SK-N-SH treated with all-trans-retinoic acid at 6 μM for 48 hours (cell line): ENCODE data around the gene TM4SF20.

Experiments used
- ATAC-seq: fragments of 200-7000 bp; cut with Tn5 transposase; 3 replicates; pipeline ENCODE4 v1.9.1; 2020; ENCODE audit warnings: mild to moderate bottlenecking, moderate library complexity
- ARNTL ChIP-seq: fragments of 450-650 bp; formaldehyde crosslinking; IDR thresholded peaks from 2 replicates; pipeline ENCODE4 v1.5.0; 2020; ENCODE audit warnings: low read depth, mild to moderate bottlenecking, moderate library complexity, borderline replicate concordance
- BACH2 ChIP-seq: fragments of 250-450 bp; sonication (Bioruptor Pico); IDR thresholded peaks from 2 replicates; pipeline ENCODE4 v1.9.0; 2021; ENCODE audit warnings: mild to moderate bottlenecking, borderline replicate concordance
- CREB5 ChIP-seq: fragments of 250-450 bp; sonication (Bioruptor Pico); IDR thresholded peaks from 2 replicates; pipeline ENCODE4 v1.5.1; 2020; ENCODE audit warnings: low read depth, mild to moderate bottlenecking, moderate library complexity
- CSDC2 ChIP-seq: fragments of 250-450 bp; sonication (Bioruptor Pico); IDR thresholded peaks from 2 replicates; pipeline ENCODE4 v1.5.0; 2020; ENCODE audit warnings: mild to moderate bottlenecking, moderate library complexity
- CSRNP3 ChIP-seq: fragments of 250-450 bp; sonication (Bioruptor Pico); IDR thresholded peaks from 2 replicates; pipeline ENCODE4 v1.5.1; 2021; ENCODE audit warnings: mild to moderate bottlenecking, moderate library complexity
- ESRRG ChIP-seq: fragments of 250-450 bp; sonication (Bioruptor Pico); IDR thresholded peaks from 2 replicates; pipeline ENCODE4 v1.6.1; 2021; ENCODE audit warnings: mild to moderate bottlenecking
- GLIS3 ChIP-seq: fragments of 250-450 bp; sonication (Bioruptor Pico); IDR thresholded peaks from 2 replicates; pipeline ENCODE4 v1.5.0; 2020; ENCODE audit warnings: mild to moderate bottlenecking, moderate library complexity
- ISL1 ChIP-seq: fragments of 250-450 bp; sonication (Bioruptor Pico); IDR thresholded peaks from 2 replicates; pipeline ENCODE4 v2.1.2; 2022; ENCODE audit warnings: mild to moderate bottlenecking, moderate library complexity
- OSR1 ChIP-seq: fragments of 250-450 bp; sonication (Bioruptor Pico); IDR thresholded peaks from 2 replicates; pipeline ENCODE4 v1.8.0; 2022; ENCODE audit warnings: moderate library complexity, mild to moderate bottlenecking, inconsistent platforms
- PATZ1 ChIP-seq: fragments of 250-450 bp; sonication (Bioruptor Pico); IDR thresholded peaks from 2 replicates; pipeline ENCODE4 v1.8.0; 2020; ENCODE audit warnings: mild to moderate bottlenecking, moderate library complexity, borderline replicate concordance
- POU6F1 ChIP-seq: fragments of 250-450 bp; sonication (Bioruptor Pico); IDR thresholded peaks from 2 replicates; pipeline ENCODE4 v1.8.0; 2021; ENCODE audit warnings: low read depth, mild to moderate bottlenecking, moderate library complexity, borderline replicate concordance
- PPARA ChIP-seq: fragments of 250-450 bp; sonication (Bioruptor Pico); IDR thresholded peaks from 2 replicates; pipeline ENCODE4 v1.5.0; 2020; ENCODE audit warnings: mild to moderate bottlenecking, borderline replicate concordance
- RARB ChIP-seq: fragments of 250-450 bp; sonication (Bioruptor Pico); IDR thresholded peaks from 2 replicates; pipeline ENCODE4 v1.8.0; 2021; ENCODE audit warnings: mild to moderate bottlenecking, moderate library complexity
- SNAI2 ChIP-seq: fragments of 250-450 bp; sonication (Bioruptor Pico); IDR thresholded peaks from 2 replicates; pipeline ENCODE4 v1.5.0; 2020; ENCODE audit warnings: mild to moderate bottlenecking, moderate library complexity
- TCF4 ChIP-seq: fragments of 250-450 bp; sonication (Bioruptor Pico); IDR thresholded peaks from 2 replicates; pipeline ENCODE4 v1.8.0; 2021; ENCODE audit warnings: mild to moderate bottlenecking, moderate library complexity, borderline replicate concordance
- TOX ChIP-seq: fragments of 250-450 bp; sonication (Bioruptor Pico); IDR thresholded peaks from 2 replicates; pipeline ENCODE4 v1.8.0; 2021; ENCODE audit warnings: mild to moderate bottlenecking, moderate library complexity, borderline replicate concordance
- TSHZ2 ChIP-seq: fragments of 250-450 bp; sonication (Bioruptor Pico); IDR thresholded peaks from 2 replicates; pipeline ENCODE4 v1.5.0; 2020; ENCODE audit warnings: mild to moderate bottlenecking, moderate library complexity
- ZC3H10 ChIP-seq: fragments of 250-450 bp; sonication (Bioruptor Pico); IDR thresholded peaks from 2 replicates; pipeline ENCODE4 v1.5.1; 2021; ENCODE audit warnings: mild to moderate bottlenecking, moderate library complexity
- ZFP3 ChIP-seq: fragments of 250-450 bp; sonication (Bioruptor Pico); IDR thresholded peaks from 2 replicates; pipeline ENCODE4 v1.5.0; 2020; ENCODE audit warnings: mild to moderate bottlenecking, moderate library complexity
- ZFP30 ChIP-seq: fragments of 450-650 bp; formaldehyde crosslinking; IDR thresholded peaks from 2 replicates; pipeline ENCODE4 v1.5.0; 2022; ENCODE audit warnings: mild to moderate bottlenecking, moderate library complexity
- ZNF565 ChIP-seq: fragments of 450-650 bp; formaldehyde crosslinking; conservative IDR thresholded peaks from 2 replicates; pipeline ENCODE4 v1.5.0; 2020; ENCODE audit warnings: low read depth, mild to moderate bottlenecking, moderate library complexity
- ZNF70 ChIP-seq: fragments of 450-650 bp; formaldehyde crosslinking; IDR thresholded peaks from 2 replicates; pipeline ENCODE4 v1.5.0; 2020; ENCODE audit warnings: mild to moderate bottlenecking, moderate library complexity
- ZNF8 ChIP-seq: fragments of 450-650 bp; formaldehyde crosslinking; IDR thresholded peaks from 2 replicates; pipeline ENCODE4 v1.5.0; 2020; ENCODE audit warnings: mild to moderate bottlenecking, moderate library complexity

The TM4SF20 gene

GRCh38 chr2:227370791-227371312 lies 8.3 kb downstream of the TM4SF20 start:
- ATAC-seq: peak; percentile 46
- TF ChIP-seq SNAI2 (CRISPR knock-in tag): no peak
- peak; percentile 78 for TF ChIP-seq ISL1 (CRISPR knock-in tag)

GRCh38 chr2:227370092-227370491 lies 9.0 kb downstream of the TM4SF20 start:
- TF ChIP-seq SNAI2 (CRISPR knock-in tag) (no peak), TCF4 (CRISPR knock-in tag) (no peak), POU6F1 (CRISPR knock-in tag) (no peak), OSR1 (no peak), ZFP3 (CRISPR knock-in tag) (no peak), PPARA (CRISPR knock-in tag) (no peak), GLIS3 (no peak), ZNF8 (CRISPR knock-in tag) (no peak), ZC3H10 (CRISPR knock-in tag) (no peak), ZNF565 (CRISPR knock-in tag) (no peak), ARNTL (no peak), ZFP30 (CRISPR knock-in tag) (no peak), CSDC2 (CRISPR knock-in tag) (no peak), TSHZ2 (CRISPR knock-in tag) (no peak), PATZ1 (CRISPR knock-in tag) (no peak), BACH2 (no peak), ESRRG (CRISPR knock-in tag) (no peak), RARB (no peak), TOX (CRISPR knock-in tag) (no peak), ISL1 (CRISPR knock-in tag) (no peak)
- ATAC-seq: no peak

- no peak for TF ChIP-seq ZNF70 (CRISPR knock-in tag)
- no peak for TF ChIP-seq ARNTL
- no peak for TF ChIP-seq ZNF565 (CRISPR knock-in tag)
- TF ChIP-seq ZC3H10 (CRISPR knock-in tag): no peak
- no peak for TF ChIP-seq GLIS3
- TF ChIP-seq CREB5 (CRISPR knock-in tag): no peak
- TF ChIP-seq ZFP30 (CRISPR knock-in tag): no peak
- ATAC-seq: no peak
Observed at GRCh38 chr2:227368574-227368973, 10.5 kb downstream of the TM4SF20 start.

- no peak for ATAC-seq
- TF ChIP-seq ISL1 (CRISPR knock-in tag) (no peak), POU6F1 (CRISPR knock-in tag) (no peak), ZFP30 (CRISPR knock-in tag) (no peak), OSR1 (no peak), TSHZ2 (CRISPR knock-in tag) (no peak), CSRNP3 (CRISPR knock-in tag) (no peak), TOX (CRISPR knock-in tag) (no peak), ZFP3 (CRISPR knock-in tag) (no peak), ZNF565 (CRISPR knock-in tag) (no peak), CSDC2 (CRISPR knock-in tag) (no peak), GLIS3 (no peak), RARB (no peak)
Observed at GRCh38 chr2:227367427-227367795, 11.7 kb downstream of the TM4SF20 start.
